GM21528 (cell line): ENCODE data around the gene TLX2.

ENCODE experiments used
- ATAC-seq: cut with Tn5 transposase; IDR thresholded peaks from one replicate; pipeline ENCODE4 v1.9.1; 2021; ENCODE audit warnings: mild to moderate bottlenecking, moderate library complexity; ENCODE audit not compliant: unreplicated experiment, low FRiP score

Gene TLX2

DNA sequence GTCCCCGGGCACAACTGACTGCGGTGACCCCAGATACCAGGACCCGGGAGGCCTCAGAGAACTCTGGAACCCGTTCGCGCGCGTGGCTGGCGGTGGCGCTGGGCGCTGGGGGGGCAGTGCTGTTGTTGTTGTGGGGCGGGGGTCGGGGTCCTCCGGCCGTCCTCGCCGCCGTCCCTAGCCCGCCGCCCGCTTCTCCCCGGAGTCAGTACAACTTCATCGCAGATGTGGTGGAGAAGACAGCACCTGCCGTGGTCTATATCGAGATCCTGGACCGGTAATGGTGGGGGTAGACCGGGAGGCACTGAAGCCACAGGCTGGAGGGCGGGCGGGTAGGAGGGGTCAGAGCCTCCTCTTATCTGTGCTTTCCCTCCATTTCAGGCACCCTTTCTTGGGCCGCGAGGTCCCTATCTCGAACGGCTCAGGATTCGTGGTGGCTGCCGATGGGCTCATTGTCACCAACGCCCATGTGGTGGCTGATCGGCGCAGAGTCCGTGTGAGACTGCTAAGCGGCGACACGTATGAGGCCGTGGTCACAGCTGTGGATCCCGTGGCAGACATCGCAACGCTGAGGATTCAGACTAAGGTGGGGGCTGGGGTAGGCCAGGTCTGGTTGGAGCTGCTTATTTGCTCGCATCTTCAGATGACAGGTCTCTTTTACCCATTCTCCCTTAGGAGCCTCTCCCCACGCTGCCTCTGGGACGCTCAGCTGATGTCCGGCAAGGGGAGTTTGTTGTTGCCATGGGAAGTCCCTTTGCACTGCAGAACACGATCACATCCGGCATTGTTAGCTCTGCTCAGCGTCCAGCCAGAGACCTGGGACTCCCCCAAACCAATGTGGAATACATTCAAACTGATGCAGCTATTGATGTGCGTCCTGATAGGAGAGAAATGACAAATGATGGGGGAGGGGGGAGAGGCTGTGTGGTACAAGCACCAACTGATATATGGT, 16.3 kb downstream of the TLX2 start:
- ATAC-seq: peak; percentile 22

DNA sequence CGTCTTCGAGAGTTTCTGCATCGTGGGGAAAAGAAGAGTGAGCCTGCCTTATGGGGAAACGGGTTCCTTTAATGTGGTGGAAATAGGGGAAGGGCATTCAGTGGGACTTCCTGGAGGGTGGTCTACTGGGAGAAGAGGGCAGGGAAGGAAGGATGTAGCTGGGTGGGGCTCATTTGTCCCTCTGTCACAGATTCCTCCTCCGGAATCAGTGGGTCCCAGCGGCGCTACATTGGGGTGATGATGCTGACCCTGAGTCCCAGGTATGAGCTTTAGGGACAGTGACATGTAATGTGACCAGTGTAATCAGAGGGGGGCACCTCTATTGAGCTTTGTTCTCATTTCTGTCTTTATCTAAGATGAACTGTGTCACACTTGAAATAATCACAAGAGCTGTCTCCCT, 17.4 kb downstream of the TLX2 start:
- ATAC-seq: no peak

DNA sequence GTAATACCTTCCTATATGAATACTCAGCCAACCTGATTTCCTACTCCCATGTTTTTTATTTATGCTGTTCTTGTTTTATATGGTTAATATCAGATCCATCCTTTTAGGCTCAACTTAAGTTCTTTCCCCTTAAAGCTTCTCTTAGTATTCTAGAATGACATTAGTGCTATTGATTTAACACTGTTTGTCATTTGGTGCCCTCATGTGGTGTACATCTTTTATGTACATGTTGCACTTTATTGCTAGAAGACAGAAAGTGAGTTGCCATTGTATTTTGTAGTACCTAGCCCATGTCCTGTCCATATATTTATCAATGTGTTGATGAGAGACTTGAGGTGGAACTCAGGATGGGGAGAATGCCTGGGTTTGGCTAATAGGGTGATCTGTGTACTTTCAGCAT, 18.0 kb downstream of the TLX2 start:
- no peak for ATAC-seq

DNA sequence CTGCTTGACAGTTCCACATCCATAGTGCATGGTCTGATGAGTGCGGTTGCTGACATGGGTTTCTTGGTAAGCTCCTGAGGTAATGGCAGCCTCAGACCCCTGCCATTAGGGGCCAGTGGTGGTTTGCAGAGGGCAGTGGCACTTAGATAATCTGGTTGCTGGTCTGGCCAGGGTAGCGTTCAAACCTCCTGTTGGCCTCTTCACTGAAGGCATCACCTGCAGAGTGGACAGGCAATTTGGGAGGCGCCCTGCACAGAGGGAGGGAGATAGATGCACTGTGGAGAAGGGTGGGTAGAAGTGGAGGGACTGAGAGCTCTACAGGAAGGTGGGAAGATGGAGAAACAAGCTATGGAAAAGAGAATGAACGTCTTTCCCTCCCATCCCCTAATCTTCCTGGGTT, 19.2 kb downstream of the TLX2 start:
- no peak for ATAC-seq

DNA sequence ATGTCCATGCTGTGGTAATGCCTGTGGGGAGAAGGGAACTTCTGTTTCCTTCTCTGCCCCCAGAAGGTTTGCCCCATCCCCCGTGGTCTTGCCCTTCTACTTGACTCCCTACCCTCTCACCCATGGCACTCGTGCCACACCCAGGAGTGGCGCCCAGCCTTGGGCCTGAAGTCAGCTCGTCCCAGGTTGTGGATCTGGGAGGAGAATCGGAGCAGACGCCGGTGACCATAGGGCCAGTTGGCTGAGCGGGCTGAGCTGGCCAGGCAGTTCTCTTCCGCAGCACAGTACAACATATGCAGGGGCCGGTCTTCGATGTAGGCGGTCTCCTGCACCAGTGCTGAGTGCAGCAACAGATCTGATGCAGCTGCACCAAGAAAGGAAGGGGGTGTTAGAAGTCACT, 20.2 kb downstream of the TLX2 start:
- ATAC-seq: no peak

DNA sequence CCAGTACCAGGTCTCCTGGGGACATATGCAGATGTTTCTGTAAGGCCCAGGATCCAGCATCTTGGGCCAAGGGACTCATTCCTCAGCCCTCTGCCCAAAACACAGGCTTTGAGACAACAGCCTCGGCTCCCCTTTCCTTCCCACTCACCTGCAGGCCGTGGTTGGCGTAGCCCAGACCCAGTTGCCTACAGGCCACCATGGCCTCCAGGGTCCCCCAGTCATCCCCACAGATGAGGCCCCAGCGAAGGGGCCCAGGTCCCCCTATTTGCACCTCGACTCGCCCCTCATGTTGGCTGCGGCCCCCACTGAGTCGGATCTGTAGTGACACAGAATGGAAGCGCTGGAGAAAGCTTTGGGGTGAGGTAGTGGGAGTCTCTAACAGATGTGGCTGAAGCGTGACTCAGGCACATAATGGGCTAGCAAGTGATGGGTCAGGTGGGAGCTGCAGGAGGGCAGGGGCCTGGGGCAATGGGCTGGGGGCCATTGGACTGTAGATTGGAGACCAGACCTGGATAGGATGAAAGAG, 21.3 kb downstream of the TLX2 start:
- ATAC-seq: no peak

DNA sequence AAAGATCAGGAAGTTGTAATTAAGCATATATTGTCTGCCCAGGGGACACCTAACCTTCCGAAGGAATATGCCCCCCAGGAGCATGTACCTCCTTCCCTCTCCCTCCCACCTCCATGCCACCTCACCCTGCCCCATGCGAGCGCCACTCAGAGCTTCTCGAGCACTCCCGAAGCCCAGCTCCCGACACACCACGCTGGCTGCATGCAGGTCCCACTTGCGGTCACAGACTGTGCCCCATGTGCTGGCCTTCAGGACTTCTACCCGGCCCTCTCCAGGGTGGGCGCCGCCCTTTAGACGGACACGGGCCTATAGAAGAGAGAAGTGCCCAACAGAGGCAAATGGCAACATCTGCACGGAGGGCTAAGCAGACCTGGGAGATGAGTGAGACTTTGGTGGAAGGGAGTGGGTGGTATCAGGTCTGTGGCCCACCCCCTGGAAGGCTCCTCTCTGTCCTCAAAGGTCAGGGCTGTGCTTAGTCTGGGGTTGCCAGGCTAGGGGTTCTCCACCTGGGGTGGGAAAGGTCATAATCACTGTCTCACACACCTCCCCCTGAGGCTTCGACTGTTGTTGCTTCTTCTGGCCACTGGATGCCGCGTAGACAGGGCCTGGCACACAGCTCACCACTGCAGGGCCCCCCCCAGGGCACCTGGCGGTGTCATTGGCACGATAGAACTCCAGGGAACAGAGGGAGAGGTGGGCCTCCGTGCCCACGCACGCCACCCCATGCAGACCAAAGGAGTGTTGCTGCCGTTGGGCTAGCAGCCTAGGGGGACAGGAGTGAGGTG, 22.1 kb downstream of the TLX2 start:
- ATAC-seq: no peak

DNA sequence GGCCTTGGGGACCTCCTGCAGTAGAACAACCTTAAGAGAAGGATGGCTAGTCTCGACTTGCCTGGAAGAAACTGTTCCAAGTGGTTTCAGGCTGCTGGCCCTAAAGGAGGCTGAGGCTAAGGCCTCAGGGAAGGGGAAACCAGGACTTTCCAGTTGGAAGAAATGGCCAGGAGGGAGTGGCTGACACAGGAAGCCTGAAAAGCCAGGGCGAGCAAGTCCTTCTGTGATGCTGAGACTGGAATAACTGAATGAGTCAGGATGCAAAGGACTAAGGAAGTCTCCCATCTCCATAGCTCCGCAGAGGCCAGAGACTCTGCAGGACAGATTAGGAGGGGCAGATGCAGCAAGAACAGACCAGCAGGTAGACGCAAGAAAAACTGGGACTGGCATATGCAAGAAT, 22.9 kb downstream of the TLX2 start:
- ATAC-seq: no peak

DNA sequence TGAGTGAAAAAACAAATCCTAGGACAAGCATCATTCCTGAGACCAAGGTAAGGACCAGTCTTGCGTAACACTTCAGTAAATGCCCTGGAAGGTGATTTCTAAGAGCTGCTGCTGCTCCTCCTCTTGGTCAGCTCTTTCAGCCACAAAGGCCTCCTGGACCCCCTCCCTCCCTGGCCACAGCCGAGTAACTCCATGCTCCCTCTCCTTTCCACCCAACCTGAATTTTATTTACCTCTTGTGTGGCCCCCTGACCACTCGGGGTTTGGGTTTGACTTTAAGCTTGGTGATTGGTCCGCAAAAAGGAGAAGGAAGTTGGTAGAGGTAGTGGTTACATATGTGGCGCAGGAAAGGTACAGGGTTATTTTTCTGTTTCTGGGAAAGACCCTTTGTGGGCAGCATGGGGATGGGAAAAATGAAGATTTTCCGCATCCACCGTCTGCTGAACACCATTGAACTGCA, 24.7 kb downstream of the TLX2 start:
- no peak for ATAC-seq

DNA sequence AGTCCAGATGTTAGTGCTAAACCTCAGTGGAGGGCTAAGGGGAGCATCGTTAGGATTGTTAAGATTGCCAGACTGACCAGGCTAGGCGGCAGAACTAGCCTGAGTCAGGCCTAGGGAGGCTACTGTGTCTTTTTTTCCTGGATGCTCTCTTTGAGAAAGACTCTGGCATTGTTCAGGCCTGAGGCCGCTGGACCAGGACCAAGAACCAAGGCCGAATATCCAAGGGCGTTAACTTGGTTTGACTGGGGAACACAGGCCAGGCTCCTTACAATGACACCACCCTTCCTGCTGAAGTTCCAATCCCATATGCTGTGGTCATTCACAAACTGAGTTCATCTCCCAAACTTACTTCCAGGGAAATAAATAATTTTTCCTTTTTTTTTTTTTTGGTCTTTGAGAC, 26.0 kb downstream of the TLX2 start:
- no peak for ATAC-seq

DNA sequence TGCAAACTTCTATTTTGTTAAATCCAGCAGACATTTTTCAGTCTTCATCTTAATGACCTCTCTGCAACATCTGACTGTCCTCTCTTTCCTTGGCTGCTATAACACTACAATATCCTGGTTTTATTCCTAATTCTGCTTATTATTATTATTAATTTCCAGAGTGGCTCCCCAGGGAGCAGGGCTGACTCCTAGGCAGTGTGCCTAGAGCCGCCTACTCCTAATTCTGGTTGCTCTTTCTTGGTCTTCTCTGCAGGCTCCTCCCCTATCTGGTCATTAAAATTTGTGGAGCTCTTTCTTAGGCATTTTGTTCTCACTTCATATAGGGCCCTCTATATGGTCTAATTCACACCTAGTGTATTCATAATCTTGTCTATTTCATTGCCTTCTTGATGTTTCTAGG, 28.7 kb downstream of the TLX2 start:
- ATAC-seq: no peak

DNA sequence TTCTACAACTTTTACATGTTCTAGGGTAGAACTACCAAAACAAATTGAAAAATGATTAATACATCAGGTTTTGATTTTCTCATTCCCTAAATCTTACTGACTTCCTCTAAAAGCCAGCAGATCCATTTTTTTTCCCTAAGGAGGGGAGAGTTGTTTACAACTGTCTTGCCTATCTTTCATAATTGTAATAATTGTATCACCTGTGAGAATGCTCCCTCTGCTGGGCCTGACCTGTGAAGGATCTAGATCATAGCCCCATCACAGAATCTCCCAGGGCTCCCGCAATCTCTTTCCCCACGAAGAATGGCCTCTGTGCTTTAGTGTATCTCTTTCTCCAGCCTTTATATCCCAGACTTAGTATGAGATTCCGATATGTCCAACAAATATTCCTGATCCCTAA, 30.4 kb downstream of the TLX2 start:
- no peak for ATAC-seq

DNA sequence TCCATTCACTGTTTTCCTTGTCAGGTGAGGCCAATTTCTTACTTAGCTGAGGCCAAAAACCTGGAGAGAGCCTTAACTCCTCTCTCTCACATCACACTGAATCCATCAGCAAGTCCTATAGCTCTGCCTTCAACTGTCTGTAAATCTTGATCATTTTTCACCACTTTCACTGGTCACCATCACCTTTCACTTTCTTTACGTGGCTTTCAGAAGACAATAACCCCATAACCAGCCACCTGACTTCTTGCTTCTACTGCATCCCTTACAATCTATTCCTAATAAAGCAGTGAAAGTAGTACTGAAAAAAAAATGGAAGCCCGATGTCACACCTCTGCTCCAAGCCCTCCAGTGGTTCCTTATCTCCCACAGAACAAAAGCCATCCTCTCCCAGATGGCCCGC, 31.8 kb downstream of the TLX2 start:
- ATAC-seq: no peak

DNA sequence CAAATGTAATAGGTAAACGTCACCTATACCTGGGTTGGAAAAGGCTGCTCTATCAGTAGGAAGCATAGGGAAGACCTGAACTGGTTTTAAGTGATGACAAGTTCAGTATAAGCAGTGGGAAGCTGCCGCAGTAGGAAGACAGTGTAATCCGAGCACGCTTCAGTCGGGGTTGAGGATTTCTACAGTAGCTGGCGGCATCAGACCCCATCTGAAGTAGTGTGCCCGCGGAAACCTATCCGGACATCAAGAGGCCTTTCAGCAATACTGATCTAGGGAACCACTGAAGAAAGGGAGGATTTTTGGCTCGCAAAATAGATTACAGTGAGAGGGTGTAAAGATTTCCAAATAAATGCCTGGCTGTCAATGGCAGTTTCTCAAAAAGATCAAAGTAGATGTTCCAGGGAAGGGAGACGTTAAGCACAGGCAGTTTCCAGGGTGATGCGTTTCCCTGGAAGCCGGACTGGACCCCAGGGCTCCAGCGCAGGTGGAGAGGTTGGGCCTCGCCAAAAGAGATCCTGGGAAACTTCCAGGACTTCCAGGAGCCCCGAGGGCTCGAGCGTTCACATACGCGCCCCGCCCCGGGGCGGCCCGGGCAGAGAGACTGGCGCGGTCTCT, 34.1 kb downstream of the TLX2 start:
- no peak for ATAC-seq

DNA sequence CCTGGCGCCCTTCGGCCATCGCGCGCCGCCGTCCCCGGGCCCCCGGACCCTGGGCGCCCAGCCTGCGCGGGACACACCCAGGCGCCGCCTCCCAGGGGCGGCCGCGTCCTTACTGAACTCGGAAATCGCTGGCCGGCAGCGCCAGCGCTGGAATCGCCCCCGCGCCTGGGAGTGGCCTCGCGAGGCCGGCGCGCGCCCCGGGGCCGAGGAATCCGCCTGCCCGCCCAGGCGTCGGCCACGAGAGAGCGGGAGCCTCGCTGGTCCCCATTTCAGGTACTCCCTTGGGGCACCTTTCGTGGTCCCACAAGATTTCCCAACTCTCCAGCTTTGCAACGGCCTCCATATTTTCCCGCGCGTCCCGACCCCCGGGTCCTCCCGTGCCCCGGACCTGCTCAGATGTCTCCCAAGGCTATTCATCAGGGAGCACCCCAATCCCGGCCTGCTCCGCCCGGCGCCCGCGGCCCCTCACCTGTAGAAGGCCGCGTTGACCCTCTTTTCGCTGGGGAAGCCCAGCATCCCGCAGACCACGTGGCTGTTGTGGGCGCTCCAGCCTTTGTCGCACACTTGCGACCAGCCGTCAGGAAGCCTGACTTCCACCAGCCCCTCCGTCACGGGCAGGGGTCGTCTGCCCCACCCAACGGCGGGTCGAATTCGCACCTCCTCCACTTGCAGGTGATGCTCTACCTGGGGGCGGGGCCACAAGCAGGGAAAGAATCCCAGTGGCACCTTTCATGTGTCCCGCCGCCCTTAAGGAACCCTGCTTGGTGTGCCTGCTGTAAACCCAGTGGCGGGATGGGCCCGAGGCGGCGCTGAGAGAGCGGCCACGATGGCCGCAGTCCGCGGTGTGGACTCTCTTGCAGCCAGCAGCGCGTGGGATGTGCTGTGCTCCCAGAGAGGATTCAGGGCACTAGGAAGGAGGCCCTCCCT, 34.9 kb downstream of the TLX2 start:
- peak; percentile 49 for ATAC-seq

DNA sequence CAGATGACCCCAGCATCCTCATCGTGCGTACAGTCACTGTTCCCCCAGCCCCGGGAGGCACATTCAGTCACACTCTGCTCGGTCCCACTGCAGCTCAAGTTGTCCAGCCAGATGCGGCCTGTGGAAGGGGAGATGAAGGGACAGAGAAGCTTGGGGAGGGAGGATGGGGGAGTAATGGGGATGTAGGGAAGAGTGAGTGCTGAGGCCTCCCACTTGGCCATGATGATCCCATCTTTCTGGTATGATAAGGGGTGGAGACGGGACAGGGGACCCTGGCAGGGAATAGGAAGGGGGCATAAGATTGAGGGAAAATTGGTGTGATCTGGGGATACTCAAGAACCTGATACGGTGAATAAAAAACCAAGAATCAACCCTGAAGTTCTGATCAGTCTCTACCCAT, 36.0 kb downstream of the TLX2 start:
- ATAC-seq: no peak

DNA sequence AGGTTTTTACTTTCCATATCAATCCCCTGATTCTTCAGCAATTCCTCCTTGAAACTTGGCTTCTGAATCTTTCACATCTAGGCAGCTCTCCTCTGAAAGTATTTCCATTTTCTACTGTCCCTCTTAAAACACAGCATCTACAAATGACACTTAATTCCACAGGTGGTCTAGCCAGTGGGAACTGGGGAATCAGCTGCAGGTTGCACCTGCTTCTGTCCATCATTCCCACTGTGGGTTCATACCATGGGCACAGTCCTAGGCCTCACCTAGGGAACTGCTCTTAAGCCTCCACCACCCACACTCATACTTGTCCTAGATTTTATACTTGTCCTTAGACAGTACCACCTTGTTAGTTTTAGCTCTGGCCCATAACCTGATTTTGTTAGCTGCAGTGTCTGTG, 37.3 kb downstream of the TLX2 start:
- no peak for ATAC-seq

DNA sequence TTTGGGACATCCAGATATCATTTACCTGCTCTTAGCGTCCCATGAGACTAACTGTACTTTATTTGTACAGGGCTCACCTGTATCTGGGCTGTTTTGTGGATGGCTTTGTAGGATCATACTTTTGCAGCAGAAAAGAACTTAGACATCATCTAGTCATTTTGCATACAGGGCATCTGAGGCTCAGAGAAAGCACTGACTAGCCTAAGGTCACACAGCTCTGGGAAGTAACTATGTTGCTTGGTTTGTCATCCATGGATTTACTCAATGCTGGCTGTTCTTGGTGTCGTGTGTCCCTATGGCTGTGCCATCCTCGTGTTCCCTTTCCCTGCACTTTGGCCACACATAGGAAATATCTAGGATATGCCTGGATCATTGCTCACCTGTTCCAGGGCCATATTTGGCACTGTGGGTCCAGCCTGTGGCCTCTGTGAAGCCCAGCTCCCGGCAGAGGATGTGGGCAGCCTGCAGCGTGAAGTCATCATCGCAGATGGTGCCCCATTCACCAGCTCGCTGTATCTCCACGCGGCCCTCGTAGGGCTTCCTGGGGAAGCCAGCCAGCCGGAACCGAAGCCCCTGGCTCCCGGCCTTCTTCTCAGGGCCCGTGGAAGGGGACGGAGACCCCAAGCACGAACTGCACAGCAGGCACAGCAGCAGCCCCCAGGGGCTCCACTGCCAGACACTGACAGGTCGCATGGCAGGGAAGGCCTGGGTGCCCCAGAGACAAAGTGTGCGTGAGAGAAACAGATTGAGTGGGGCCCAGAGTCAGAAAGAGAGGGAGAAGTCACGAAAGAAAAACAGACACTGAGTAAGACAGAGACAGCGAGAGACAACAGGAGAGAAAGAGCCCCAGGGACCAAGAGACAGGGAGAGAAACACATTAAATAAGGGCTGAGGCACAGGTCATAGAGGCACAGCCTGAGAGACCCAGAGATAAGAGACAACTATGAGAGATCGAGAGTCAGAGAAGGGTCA, 38.0 kb downstream of the TLX2 start:
- ATAC-seq: no peak
